T-helper 1 cell treated with Interleukin-12 subunit alpha and Interleukin-12 subunit beta and Interleukin-4 antibody, amounts not matched to agents 30 μg/mL and 1 μg/mL, for 36 hours (primary cell): ENCODE measurements around the gene XYLT1.

Experiments
- H3K27ac Mint-ChIP-seq: one replicate; pipeline ENCODE4 v1.8.0; 2021; ENCODE audit warnings: mild to moderate bottlenecking, mixed read lengths
- H3K27me3 Mint-ChIP-seq: one replicate; pipeline ENCODE4 v1.8.0; 2021; ENCODE audit warnings: low read depth, mixed read lengths
- H3K36me3 Mint-ChIP-seq: one replicate; pipeline ENCODE4 v1.8.0; 2021; ENCODE audit warnings: low read depth, mixed read lengths
- H3K4me1 Mint-ChIP-seq: one replicate; pipeline ENCODE4 v1.8.0; 2021; ENCODE audit warnings: low read depth, mixed read lengths
- H3K4me3 Mint-ChIP-seq: one replicate; pipeline ENCODE4 v1.8.0; 2021; ENCODE audit warnings: mild to moderate bottlenecking, moderate library complexity, mixed read lengths
- H3K9me3 Mint-ChIP-seq: one replicate; pipeline ENCODE4 v1.8.0; 2021; ENCODE audit warnings: mixed read lengths

The XYLT1 gene

DNA sequence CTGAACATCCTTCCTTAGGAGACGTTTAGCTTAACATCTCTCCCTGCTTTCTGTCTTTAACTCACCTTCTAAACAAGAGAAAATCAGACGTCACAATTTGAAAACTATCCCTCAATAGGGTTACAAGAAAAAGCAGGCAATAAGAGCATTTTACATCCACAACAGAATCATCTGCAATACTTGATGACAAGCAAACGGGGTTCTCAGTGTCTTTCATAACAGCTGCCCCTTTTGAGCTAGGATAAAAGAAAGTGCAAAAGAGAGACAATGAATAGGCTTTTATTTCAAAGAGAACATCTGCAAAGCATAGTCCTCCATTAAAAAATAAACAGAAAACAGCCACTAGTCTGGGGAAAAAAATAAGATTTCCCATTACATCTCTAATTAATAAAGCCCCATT is 13.2 kb downstream of the XYLT1 start:
- H3K4me1 Mint-ChIP-seq: peaks cover 25% of the 10 kb centered on the region
- no peaks in the 10 kb centered on the region for H3K27me3 Mint-ChIP-seq
- H3K27ac Mint-ChIP-seq: no peak overlapping the region
- H3K9me3 Mint-ChIP-seq: no peaks in the 10 kb centered on the region
- peaks cover 36% of the 10 kb centered on the region for H3K36me3 Mint-ChIP-seq
- H3K4me3 Mint-ChIP-seq: no peak overlapping the region

DNA sequence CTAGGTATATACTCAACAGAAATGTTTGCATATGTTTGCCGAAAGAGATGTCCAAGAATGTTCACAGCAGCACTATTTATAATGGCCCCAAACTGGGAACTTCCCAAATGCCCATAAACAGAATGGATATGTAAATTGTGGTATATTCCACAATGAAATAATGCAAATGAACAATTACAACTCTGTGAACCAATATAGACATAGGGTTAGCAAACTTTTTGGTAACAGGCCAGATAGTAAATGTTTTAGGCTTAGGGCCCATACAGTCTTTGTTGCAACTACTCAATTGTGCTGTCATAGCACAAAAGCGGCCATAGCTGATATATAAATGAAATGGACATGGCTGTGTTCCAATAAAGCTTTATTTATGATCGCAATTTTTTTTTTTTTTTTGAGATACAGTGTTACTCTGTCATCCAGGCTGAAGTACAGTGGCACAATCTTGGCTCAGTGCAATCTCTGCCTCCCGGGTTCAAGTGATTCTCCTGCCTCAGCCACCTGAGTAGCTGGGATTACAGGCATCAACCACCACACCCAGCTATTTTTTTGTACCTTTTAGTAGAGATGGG is 16.5 kb downstream of the XYLT1 start:
- no peaks in the 10 kb centered on the region for H3K9me3 Mint-ChIP-seq
- peaks cover 32% of the 10 kb centered on the region for H3K4me1 Mint-ChIP-seq
- H3K36me3 Mint-ChIP-seq: peaks cover 38% of the 10 kb centered on the region
- H3K27me3 Mint-ChIP-seq: no peaks in the 10 kb centered on the region
- H3K27ac Mint-ChIP-seq: no peak overlapping the region
- no peak overlapping the region for H3K4me3 Mint-ChIP-seq

DNA sequence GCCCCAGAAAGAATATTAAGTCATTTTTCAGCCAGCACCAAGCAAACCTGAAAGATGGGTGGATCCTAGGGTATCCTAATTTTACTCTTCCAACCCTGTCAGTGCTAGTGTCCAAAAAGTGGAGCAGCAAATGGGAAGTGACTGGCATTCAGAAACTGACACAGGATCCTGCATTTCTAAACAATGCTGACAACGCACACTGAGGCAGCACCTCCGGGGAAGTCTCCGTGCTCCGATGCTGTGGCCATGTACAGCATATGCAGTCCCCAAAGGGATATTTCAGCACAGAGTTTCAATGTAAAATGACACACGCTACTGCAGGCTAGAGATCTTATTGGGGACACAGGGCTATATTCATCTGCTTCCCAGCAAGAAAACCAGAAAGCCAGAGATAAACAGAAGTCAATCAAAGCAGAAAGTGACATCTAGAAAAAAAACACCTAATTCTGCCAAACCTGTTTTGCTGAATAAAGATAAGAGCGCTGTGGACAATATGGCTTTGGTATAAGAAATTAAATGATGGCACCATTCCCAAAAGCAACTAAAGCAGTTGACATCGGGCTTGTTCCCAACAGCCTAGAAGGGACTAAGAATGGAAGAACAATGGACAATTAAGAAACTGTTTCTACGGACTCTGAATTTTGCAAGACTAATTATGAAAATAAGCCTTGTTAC is 17.3 kb downstream of the XYLT1 start:
- no peaks in the 10 kb centered on the region for H3K27me3 Mint-ChIP-seq
- H3K9me3 Mint-ChIP-seq: no peaks in the 10 kb centered on the region
- no peak overlapping the region for H3K27ac Mint-ChIP-seq
- no peak overlapping the region for H3K4me3 Mint-ChIP-seq
- peaks cover 37% of the 10 kb centered on the region for H3K36me3 Mint-ChIP-seq
- H3K4me1 Mint-ChIP-seq: peaks cover 39% of the 10 kb centered on the region

DNA sequence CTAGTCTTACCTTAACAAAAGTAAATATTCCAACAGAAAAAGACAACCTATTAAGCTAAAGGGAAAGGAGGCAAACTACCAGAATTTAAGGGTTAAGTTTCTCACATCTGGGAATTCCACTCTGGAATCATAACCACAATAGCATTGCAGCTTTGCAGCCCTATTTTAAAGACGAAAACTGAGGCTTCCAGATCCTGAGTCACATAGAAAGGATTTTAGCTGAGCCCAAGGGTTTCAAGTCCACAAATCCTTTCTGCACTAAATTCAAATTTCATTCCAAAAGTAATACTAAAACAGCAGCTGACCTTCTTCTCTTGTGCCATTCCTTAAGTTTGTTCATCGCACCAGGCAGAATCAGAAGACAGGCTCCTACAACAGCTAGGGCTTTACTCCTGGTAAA is 17.8 kb downstream of the XYLT1 start:
- Mint-ChIP-seq H3K27me3 (no peaks in the 10 kb centered on the region), H3K4me3 (no peak overlapping the region), H3K36me3 (peaks cover 33% of the 10 kb centered on the region), H3K27ac (no peak overlapping the region), H3K4me1 (peaks cover 41% of the 10 kb centered on the region), H3K9me3 (no peaks in the 10 kb centered on the region)

DNA sequence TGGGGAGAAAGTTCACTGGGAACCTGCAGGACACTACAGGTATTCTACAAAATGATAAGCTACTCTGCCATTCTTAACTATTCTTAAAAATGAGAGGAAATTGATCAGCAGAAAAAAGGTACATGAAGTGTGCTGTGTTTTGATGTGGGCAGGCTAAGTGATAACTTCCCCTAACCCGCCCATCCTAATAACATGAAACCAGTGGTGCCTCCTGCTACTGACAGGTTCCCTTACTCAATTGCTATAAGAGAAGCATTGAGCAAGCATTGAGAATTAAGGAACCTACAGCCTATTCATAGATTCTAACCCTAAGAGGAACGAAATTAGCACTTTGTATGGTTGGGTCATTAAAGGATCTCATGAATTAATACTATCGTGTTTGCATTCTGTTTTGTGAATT is 18.9 kb downstream of the XYLT1 start:
- Mint-ChIP-seq H3K27ac (peak overlapping the region; percentile 18), H3K36me3 (peaks cover 30% of the 10 kb centered on the region), H3K4me3 (no peak overlapping the region)

DNA sequence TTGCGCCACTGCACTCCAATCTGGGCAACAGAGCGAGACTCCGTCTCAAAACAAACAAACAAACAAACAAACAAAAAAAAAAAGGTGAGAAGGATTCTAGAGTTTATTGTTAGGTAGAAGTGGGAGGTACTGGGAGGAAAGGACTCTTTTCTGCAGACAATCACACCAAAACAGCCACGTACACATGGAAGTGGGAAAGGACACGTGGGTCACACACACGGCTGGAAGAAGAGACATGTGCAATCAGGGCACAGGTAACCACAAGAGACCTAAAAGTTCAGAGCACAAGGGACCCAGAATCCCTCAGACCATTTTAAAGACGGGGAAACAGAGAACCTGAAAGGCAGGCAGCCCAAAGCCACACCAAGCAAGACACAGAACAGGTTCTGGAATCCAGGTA is 20.5 kb downstream of the XYLT1 start:
- no peaks in the 10 kb centered on the region for H3K27me3 Mint-ChIP-seq
- no peaks in the 10 kb centered on the region for H3K9me3 Mint-ChIP-seq
- peaks cover 36% of the 10 kb centered on the region for H3K36me3 Mint-ChIP-seq
- H3K27ac Mint-ChIP-seq: peak overlapping the region; percentile 32
- no peak overlapping the region for H3K4me3 Mint-ChIP-seq
- H3K4me1 Mint-ChIP-seq: peaks cover 47% of the 10 kb centered on the region

More for the DNA sequence above, 18.9 kb downstream of the XYLT1 start:
- Mint-ChIP-seq H3K27me3 (no peaks in the 10 kb centered on the region), H3K4me1 (peaks cover 47% of the 10 kb centered on the region), H3K9me3 (no peaks in the 10 kb centered on the region)

DNA sequence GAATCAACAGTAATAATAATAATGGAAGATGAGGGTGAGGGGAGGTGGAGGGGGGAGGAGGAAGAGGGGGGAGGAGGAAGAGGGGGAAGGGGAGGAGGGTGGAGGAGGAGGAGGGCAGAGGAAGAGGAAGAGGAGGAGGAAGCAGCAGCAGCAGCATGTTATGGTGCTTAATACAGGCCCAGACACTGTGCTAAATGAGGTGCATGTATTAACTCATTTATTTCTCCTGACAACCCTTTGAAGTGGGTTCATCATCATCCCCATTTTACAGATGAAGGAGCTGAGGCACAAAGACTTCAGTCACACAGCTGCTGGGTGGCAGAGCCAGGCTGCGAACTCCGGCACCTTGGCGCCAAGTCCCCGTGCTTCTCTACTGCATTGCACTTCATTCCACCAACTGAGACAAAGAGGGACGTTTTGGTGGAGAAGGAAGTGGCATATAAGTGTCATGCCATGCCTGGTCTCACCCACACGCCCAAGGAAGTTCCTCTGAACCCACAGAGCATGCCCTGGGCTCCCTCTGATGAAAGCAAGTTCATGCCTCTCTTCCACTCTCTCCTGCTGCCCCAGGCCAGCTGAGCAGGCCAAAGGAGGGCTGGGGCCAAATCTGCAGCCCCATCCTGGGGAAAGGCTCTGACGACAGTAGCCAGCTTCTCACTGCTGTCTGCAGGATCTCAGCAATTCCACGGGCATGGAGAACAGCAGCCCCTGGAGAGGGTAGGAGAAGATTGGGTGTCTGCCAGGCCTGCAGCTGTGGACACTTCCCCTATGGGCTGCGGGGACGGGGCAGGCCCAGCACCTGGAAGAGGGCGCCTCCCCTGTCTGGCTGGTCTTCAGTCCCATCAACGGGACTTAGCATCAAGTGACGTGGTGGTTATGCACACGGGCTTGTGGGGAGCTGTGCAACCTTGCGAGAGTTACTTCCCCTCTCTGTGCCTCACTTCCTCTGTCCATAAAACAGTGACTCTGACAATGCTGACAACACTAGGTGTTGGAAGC is 21.8 kb downstream of the XYLT1 start:
- H3K9me3 Mint-ChIP-seq: no peaks in the 10 kb centered on the region
- H3K4me1 Mint-ChIP-seq: peaks cover 44% of the 10 kb centered on the region
- H3K27me3 Mint-ChIP-seq: no peaks in the 10 kb centered on the region
- peak overlapping the region; percentile 59 for H3K4me3 Mint-ChIP-seq
- H3K36me3 Mint-ChIP-seq: peaks cover 41% of the 10 kb centered on the region
- H3K27ac Mint-ChIP-seq: peak overlapping the region; percentile 90

DNA sequence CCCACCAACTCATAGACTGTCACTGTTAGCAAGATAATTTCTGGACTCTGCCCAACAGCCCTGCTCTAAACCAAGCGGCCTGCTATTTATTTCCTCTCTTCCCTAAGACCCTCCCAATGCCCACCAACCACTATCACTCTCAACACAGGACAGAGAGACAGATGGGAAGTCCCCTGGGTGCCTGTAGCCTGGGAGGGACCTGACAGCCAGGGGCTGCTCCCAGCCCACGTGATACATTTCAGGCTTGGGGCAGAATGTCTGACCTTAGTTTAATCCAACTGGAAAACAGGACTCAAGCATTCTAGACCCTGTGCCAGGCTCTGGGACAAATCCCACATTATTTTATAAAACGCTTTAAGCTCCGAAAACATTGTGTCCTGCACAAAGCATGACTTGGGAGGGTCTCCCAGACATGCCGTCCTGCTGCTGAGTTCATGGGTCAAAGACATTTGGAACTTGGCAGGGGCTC is 23.6 kb downstream of the XYLT1 start:
- Mint-ChIP-seq H3K4me3 (no peak overlapping the region), H3K27me3 (no peaks in the 10 kb centered on the region), H3K4me1 (peaks cover 42% of the 10 kb centered on the region), H3K27ac (no peak overlapping the region), H3K36me3 (peaks cover 40% of the 10 kb centered on the region), H3K9me3 (no peaks in the 10 kb centered on the region)

DNA sequence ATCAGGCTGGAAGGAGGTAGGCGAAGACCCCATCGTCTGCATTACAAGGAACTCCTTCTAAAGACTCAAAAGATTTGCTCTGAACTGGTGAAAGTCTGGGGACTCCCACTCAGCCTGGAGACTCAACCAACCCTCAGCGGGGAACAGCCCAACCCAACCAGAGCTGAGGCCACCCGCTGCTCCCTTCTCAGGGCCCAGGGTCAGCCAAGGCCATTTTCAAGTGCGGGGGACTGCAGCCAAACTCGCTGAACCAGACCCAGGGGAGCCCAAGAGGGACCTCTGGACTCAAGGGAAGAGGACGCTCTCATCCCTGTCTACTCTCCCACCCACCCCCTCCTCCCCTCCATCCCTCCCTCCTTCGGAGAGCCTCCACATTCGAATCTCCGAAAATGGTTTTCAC is 24.1 kb downstream of the XYLT1 start:
- Mint-ChIP-seq H3K4me3 (no peak overlapping the region), H3K9me3 (no peaks in the 10 kb centered on the region), H3K4me1 (peaks cover 37% of the 10 kb centered on the region), H3K27me3 (no peaks in the 10 kb centered on the region), H3K27ac (no peak overlapping the region), H3K36me3 (peaks cover 40% of the 10 kb centered on the region)

DNA sequence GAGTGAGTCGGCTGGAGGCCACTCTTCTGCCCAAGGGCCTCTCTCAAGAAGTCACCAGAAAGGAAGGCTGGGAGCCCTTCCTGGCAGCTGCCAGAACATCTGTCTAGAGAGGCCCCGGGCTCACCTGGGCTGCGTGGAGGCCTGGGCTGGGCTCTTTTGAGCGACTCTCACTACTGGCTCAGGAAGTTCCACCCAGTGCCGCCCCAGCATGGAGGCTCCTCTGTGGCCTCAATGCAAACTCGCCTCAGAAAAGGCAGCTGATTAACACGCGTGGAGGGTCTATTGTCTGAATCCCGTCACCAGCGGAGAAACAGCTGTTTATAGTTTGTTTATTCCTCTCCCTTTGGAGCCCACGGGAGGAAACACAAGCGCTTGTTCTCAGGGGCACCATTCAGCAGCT is 25.3 kb downstream of the XYLT1 start:
- H3K4me1 Mint-ChIP-seq: peaks cover 33% of the 10 kb centered on the region
- no peak overlapping the region for H3K4me3 Mint-ChIP-seq
- H3K27ac Mint-ChIP-seq: no peak overlapping the region
- H3K36me3 Mint-ChIP-seq: peaks cover 34% of the 10 kb centered on the region
- no peaks in the 10 kb centered on the region for H3K27me3 Mint-ChIP-seq
- no peaks in the 10 kb centered on the region for H3K9me3 Mint-ChIP-seq

DNA sequence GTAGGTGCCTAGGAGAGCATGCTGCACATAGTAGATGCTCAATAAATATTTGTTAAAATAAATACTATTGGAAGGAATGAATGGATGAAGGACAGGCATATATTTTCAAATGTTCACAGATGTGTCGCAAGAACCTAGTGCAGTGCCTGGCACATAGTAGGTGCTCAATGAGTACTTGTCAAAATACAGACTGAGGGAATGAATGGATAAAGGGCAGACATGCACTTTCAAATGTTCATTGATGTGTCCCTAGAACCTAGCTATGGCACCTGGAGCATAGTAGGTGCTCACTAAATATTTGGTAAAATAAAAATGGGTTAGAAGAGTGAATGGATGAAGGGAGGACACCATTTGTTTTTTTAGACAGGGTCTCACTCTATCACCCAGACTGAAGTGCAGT is 26.1 kb downstream of the XYLT1 start:
- Mint-ChIP-seq H3K27ac (no peak overlapping the region), H3K27me3 (no peaks in the 10 kb centered on the region), H3K4me3 (no peak overlapping the region), H3K4me1 (peaks cover 35% of the 10 kb centered on the region), H3K9me3 (no peaks in the 10 kb centered on the region), H3K36me3 (peaks cover 35% of the 10 kb centered on the region)

DNA sequence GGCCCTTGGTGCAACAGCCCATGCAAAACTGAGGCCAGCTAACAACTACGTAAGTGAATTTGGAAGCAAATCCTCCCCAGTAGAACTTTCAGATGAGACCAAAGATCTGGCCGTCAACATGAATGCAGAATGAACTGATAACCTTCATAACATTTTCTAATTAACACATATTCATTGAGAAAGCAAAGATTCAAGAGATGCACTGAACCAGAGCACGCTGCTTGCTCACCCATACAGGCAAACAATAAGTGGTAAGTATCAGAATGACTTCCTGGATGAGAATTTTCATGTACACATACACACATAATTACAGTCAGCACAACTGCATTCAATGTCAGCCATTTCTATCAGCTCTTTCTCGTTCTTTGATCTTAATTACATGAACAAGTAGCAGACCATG is 30.6 kb downstream of the XYLT1 start:
- H3K27me3 Mint-ChIP-seq: no peaks in the 10 kb centered on the region
- H3K27ac Mint-ChIP-seq: no peak overlapping the region
- no peak overlapping the region for H3K4me3 Mint-ChIP-seq
- H3K4me1 Mint-ChIP-seq: peaks cover 37% of the 10 kb centered on the region
- H3K9me3 Mint-ChIP-seq: no peaks in the 10 kb centered on the region
- peaks cover 48% of the 10 kb centered on the region for H3K36me3 Mint-ChIP-seq

DNA sequence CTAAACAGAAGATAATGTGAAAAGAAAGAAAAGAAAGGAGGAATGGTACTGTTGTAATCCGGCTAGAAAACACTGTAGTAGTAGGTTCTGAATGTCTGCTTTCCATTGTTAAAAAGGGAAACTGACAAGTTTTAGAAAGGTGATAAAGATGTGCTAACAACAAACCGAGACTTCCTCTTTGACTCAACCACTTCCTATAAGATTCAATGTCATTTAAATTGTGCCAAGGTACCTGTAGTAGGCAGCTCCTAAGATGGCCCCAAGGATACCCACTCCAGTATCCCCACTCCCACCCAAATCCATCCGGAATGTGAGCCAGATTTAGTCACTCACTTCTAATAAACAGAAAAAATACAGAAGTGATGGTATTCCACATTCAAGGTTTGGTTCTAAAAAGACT is 31.2 kb downstream of the XYLT1 start:
- H3K4me3 Mint-ChIP-seq: peak overlapping the region; percentile 51
- H3K9me3 Mint-ChIP-seq: no peaks in the 10 kb centered on the region
- peaks cover 46% of the 10 kb centered on the region for H3K36me3 Mint-ChIP-seq
- H3K27me3 Mint-ChIP-seq: no peaks in the 10 kb centered on the region
- H3K27ac Mint-ChIP-seq: peak overlapping the region; percentile 71
- H3K4me1 Mint-ChIP-seq: peaks cover 37% of the 10 kb centered on the region

DNA sequence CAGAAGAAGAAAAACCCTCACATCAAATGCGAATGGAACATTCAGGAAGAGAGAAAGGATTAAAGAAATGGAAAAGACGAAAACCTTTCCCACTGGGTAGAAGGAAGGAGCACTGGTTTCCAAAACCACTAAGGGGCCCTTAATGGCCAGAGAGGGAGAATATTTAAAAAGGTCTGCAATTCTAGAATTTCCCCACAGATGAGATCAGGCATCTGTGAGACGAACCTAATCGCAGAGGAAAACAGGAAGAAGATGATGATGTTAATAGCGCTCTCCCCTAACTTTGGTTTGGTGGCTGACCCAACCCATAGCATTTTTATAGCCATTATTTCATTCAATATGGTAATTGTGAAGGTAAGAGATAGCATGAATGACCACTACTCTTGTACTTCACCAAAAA is 32.8 kb downstream of the XYLT1 start:
- H3K4me3 Mint-ChIP-seq: no peak overlapping the region
- H3K4me1 Mint-ChIP-seq: peaks cover 35% of the 10 kb centered on the region
- H3K36me3 Mint-ChIP-seq: peaks cover 39% of the 10 kb centered on the region
- no peaks in the 10 kb centered on the region for H3K9me3 Mint-ChIP-seq
- no peaks in the 10 kb centered on the region for H3K27me3 Mint-ChIP-seq
- no peak overlapping the region for H3K27ac Mint-ChIP-seq
